MG63 (cell line): ENCODE data around the gene SLC16A10. TPM values are rescaled to one million over a fixed set of nuclear protein-coding genes. Genes with fewer than 3 reads are reported as not detected.
"Not testable (repeated sequence)": the region's sequence is repeated elsewhere in the genome, so short reads cannot be mapped to it uniquely, and the experiment has no call there.

Source experiments
- DNase-seq: peaks from one replicate; pipeline ENCODE4 v3.0.0-alpha.2; 2020
- H3K27me3 ChIP-seq: fragments of 250-450 bp; sonication (Bioruptor Pico); 2 replicates; pipeline ENCODE4 v1.5.1; 2020; ENCODE audit warnings: mild to moderate bottlenecking, moderate library complexity
- H3K36me3 ChIP-seq: fragments of 250-450 bp; sonication (Bioruptor Pico); 2 replicates; pipeline ENCODE4 v1.5.1; 2020; ENCODE audit warnings: mild to moderate bottlenecking, moderate library complexity
- H3K4me3 ChIP-seq: fragments of 250-450 bp; sonication (Bioruptor Pico); 2 replicates; pipeline ENCODE4 v1.5.1; 2020; ENCODE audit warnings: mild to moderate bottlenecking, moderate library complexity
- H3K9me3 ChIP-seq: fragments of 250-450 bp; sonication (Bioruptor Pico); 2 replicates; pipeline ENCODE4 v1.5.1; 2020; ENCODE audit warnings: mild to moderate bottlenecking, moderate library complexity
- total RNA-seq: library from RNA; depleted of rRNA; stranded (reverse); fragments of >200 nt; shearing (Covaris generic); gene quantifications from 2 replicates; pipeline ENCODE4 v1.2.3, GENCODE V29; 2014; ENCODE audit warnings: low replicate concordance

The SLC16A10 gene
- total RNA-seq, 1 experiment from 2014 or later = 0.40 TPM

- no peak for DNase-seq
- H3K36me3 ChIP-seq = no peaks in the 10 kb centered on the region
- no peaks in the 10 kb centered on the region for H3K27me3 ChIP-seq
- H3K4me3 ChIP-seq = no peak overlapping the region
- no peaks in the 10 kb centered on the region for H3K9me3 ChIP-seq
These were observed 14.4 kb upstream of the SLC16A10 start for GRCh38 chr6:111072801-111073360.

- H3K9me3 ChIP-seq = no peaks in the 10 kb centered on the region
- H3K4me3 ChIP-seq = no peak overlapping the region
- H3K36me3 ChIP-seq = no peaks in the 10 kb centered on the region
- DNase-seq = no peak
- no peaks in the 10 kb centered on the region for H3K27me3 ChIP-seq
These were observed 13.0 kb upstream of the SLC16A10 start for GRCh38 chr6:111074311-111074710.

GRCh38 chr6:111076024-111076695, 11.1 kb upstream of the SLC16A10 start:
- Histone ChIP-seq H3K27me3 (no peaks in the 10 kb centered on the region), H3K36me3 (no peaks in the 10 kb centered on the region), H3K4me3 (no peak overlapping the region), H3K9me3 (no peaks in the 10 kb centered on the region)
- DNase-seq = no peak

- H3K4me3 ChIP-seq = no peak overlapping the region
- H3K36me3 ChIP-seq = no peaks in the 10 kb centered on the region
- DNase-seq = peak; percentile 48
- H3K27me3 ChIP-seq = no peaks in the 10 kb centered on the region; the same call in 1 of the 2 replicates
- no peaks in the 10 kb centered on the region for H3K9me3 ChIP-seq
These were observed 6.6 kb upstream of the SLC16A10 start for GRCh38 chr6:111080698-111081097.

- H3K36me3 ChIP-seq = no peaks in the 10 kb centered on the region
- DNase-seq = no peak
- H3K27me3 ChIP-seq = peaks cover 28% of the 10 kb centered on the region
- no peaks in the 10 kb centered on the region for H3K9me3 ChIP-seq
- H3K4me3 ChIP-seq = peak overlapping the region; percentile 47
These were observed 618 bp upstream of the SLC16A10 start for GRCh38 chr6:111086685-111087084.

GRCh38 chr6:111087871-111088667, 766 bp downstream of the SLC16A10 start:
- Histone ChIP-seq H3K36me3 (no peaks in the 10 kb centered on the region), H3K27me3 (peaks cover 28% of the 10 kb centered on the region), H3K9me3 (no peaks in the 10 kb centered on the region), H3K4me3 (peak overlapping the region; percentile 47)
- DNase-seq = no peak

- Histone ChIP-seq H3K27me3 (peaks cover 32% of the 10 kb centered on the region), H3K4me3 (no peak overlapping the region), H3K9me3 (no peaks in the 10 kb centered on the region), H3K36me3 (no peaks in the 10 kb centered on the region)
- DNase-seq = no peak
These were observed 1.3 kb downstream of the SLC16A10 start for GRCh38 chr6:111088668-111089003.

- no peak overlapping the region for H3K4me3 ChIP-seq
- H3K27me3 ChIP-seq = peaks cover 32% of the 10 kb centered on the region
- no peaks in the 10 kb centered on the region for H3K36me3 ChIP-seq
- no peak for DNase-seq
- no peaks in the 10 kb centered on the region for H3K9me3 ChIP-seq
These were observed 3.5 kb downstream of the SLC16A10 start for GRCh38 chr6:111090766-111091165.

GRCh38 chr6:111091987-111092386, 4.7 kb downstream of the SLC16A10 start:
- no peak for DNase-seq
- no peak overlapping the region for H3K4me3 ChIP-seq
- H3K9me3 ChIP-seq = no peaks in the 10 kb centered on the region
- peaks cover 24% of the 10 kb centered on the region for H3K27me3 ChIP-seq
- no peaks in the 10 kb centered on the region for H3K36me3 ChIP-seq

GRCh38 chr6:111095488-111095887, 8.2 kb downstream of the SLC16A10 start:
- DNase-seq, H3K36me3 ChIP-seq, H3K27me3 ChIP-seq, H3K4me3 ChIP-seq, H3K9me3 ChIP-seq: not testable (repeated sequence)

- H3K4me3 ChIP-seq = no peak overlapping the region
These were observed 8.9 kb downstream of the SLC16A10 start for GRCh38 chr6:111096246-111096645.

GRCh38 chr6:111098597-111098996, 11.3 kb downstream of the SLC16A10 start:
- H3K27me3 ChIP-seq = peaks cover under 1% of the 10 kb centered on the region; the same call in 1 of the 2 replicates
- H3K4me3 ChIP-seq = no peak overlapping the region
- H3K36me3 ChIP-seq = no peaks in the 10 kb centered on the region
- no peaks in the 10 kb centered on the region for H3K9me3 ChIP-seq
- no peak for DNase-seq

More at GRCh38 chr6:111096246-111096645, 8.9 kb downstream of the SLC16A10 start:
- H3K9me3 ChIP-seq = no peaks in the 10 kb centered on the region
- DNase-seq = no peak
- H3K36me3 ChIP-seq = no peaks in the 10 kb centered on the region
- peaks cover 4% of the 10 kb centered on the region; the same call in 1 of the 2 replicates for H3K27me3 ChIP-seq

- DNase-seq = no peak
- Histone ChIP-seq H3K36me3 (no peaks in the 10 kb centered on the region), H3K4me3 (no peak overlapping the region), H3K9me3 (no peaks in the 10 kb centered on the region), H3K27me3 (no peaks in the 10 kb centered on the region)
These were observed 14.7 kb downstream of the SLC16A10 start for GRCh38 chr6:111101987-111102386.

GRCh38 chr6:111105578-111105977, 18.3 kb downstream of the SLC16A10 start:
- no peaks in the 10 kb centered on the region for H3K27me3 ChIP-seq
- H3K9me3 ChIP-seq = no peaks in the 10 kb centered on the region
- H3K4me3 ChIP-seq = no peak overlapping the region
- H3K36me3 ChIP-seq = no peaks in the 10 kb centered on the region
- peak; percentile 83 for DNase-seq

GRCh38 chr6:111107589-111107988, 20.3 kb downstream of the SLC16A10 start:
- no peak for DNase-seq
- no peaks in the 10 kb centered on the region for H3K36me3 ChIP-seq
- H3K9me3 ChIP-seq = no peaks in the 10 kb centered on the region
- no peak overlapping the region for H3K4me3 ChIP-seq
- H3K27me3 ChIP-seq = no peaks in the 10 kb centered on the region

- DNase-seq = no peak
- Histone ChIP-seq H3K36me3 (no peaks in the 10 kb centered on the region), H3K27me3 (no peaks in the 10 kb centered on the region), H3K9me3 (no peaks in the 10 kb centered on the region), H3K4me3 (no peak overlapping the region)
These were observed 22.7 kb downstream of the SLC16A10 start for GRCh38 chr6:111110036-111110435.

GRCh38 chr6:111113336-111114086, 26.2 kb downstream of the SLC16A10 start:
- Histone ChIP-seq H3K36me3 (no peaks in the 10 kb centered on the region), H3K27me3 (no peaks in the 10 kb centered on the region), H3K4me3 (no peak overlapping the region), H3K9me3 (no peaks in the 10 kb centered on the region)
- DNase-seq = peak; percentile 23
